GM12878 (cell line): Measurements from ENCODE around the gene SEMA4F. TPM values are rescaled to one million over a fixed set of nuclear protein-coding genes. Genes with fewer than 3 reads are reported as not detected.

Source experiments
- ATAC-seq: fragments of 200-7000 bp; cut with Tn5 transposase; 3 replicates; pipeline ENCODE4 v1.9.1; 2020; ENCODE audit warnings: mild to moderate bottlenecking, moderate library complexity
- BruUV-seq: library from RNA; stranded (reverse); fragments of 400-500 nt; replicated peaks from 2 replicates; lab custom pipeline; 2021; lab: Mats Ljungman, UMichigan
- CTCF ChIA-PET: fragments of 300-600 bp; sonication (Branson Sonifier 250); formaldehyde crosslinking; extraction: SDS; loops from one replicate; lab custom pipeline; 2021; ENCODE audit warnings: inconsistent platforms; lab: Yijun Ruan, JAX
- POLR2A ChIA-PET: fragments of 350-600 bp; formaldehyde crosslinking; extraction: SDS; loops from one replicate; lab custom pipeline; 2021; ENCODE audit warnings: inconsistent platforms; lab: Charles Lee
- RAD21 ChIA-PET: fragments of 300-600 bp; sonication (Branson Sonifier 250); formaldehyde crosslinking; loops from one replicate; lab custom pipeline; 2023; ENCODE audit warnings: antibody characterized with exemption; ENCODE audit not compliant: unreplicated experiment; lab: Charles Lee
- SMC1A ChIA-PET: fragments of 300-600 bp; sonication (Branson Sonifier 250); formaldehyde crosslinking; loops from one replicate; lab custom pipeline; 2023; ENCODE audit not compliant: unreplicated experiment, uncharacterized antibody; lab: Charles Lee
- DNase-seq: peaks from one replicate; pipeline ENCODE4 v3.0.0-alpha.2; 2011; ENCODE audit warnings: low read depth, low spot score
- FAIRE-seq: peaks from 3 replicates; lab custom pipeline; 2011; peaks lifted over from hg19 to GRCh38; lab: Jason Lieb, UNC
- H2AFZ ChIP-seq: 2 replicates; pipeline ENCODE4 v1.6.0; 2011; ENCODE audit warnings: low read depth, low read length, control low read depth; ENCODE audit not compliant: control insufficient read depth
- H3K27ac ChIP-seq: 2 replicates; pipeline ENCODE4 v1.5.1; 2011; ENCODE audit warnings: control low read depth; ENCODE audit not compliant: control insufficient read depth, insufficient read depth
- H3K27me3 ChIP-seq, 2 experiments: replicated peaks in 1 of 2; 2 replicates each; pipeline versions ENCODE4 v1.6.0 to v1.6.1; 2011; ENCODE audit warnings: low read length in 1 of 2; ENCODE audit not compliant: control insufficient read depth in 2 of 2, insufficient read depth in 2 of 2
- H3K36me3 ChIP-seq, 2 experiments: 2 replicates each; pipeline ENCODE4 v1.5.1; 2011; ENCODE audit warnings: low read length in 1 of 2; ENCODE audit not compliant: control insufficient read depth in 2 of 2, insufficient read depth in 2 of 2
- H3K4me1 ChIP-seq: 2 replicates; pipeline ENCODE4 v1.6.1; 2011; ENCODE audit warnings: mild to moderate bottlenecking, low read length, moderate library complexity, mixed read lengths; ENCODE audit not compliant: control insufficient read depth, insufficient read depth
- H3K4me2 ChIP-seq: 2 replicates; pipeline ENCODE4 v1.6.0; 2011; ENCODE audit warnings: control low read depth; ENCODE audit not compliant: control insufficient read depth, insufficient read depth
- H3K4me3 ChIP-seq: fragments of 200-600 bp; sonication (generic); 2 replicates; pipeline ENCODE4 v1.5.1; 2016
- H3K79me2 ChIP-seq: 2 replicates; pipeline ENCODE4 v1.6.0; 2011; ENCODE audit warnings: low read length; ENCODE audit not compliant: control insufficient read depth, insufficient read depth
- H3K9ac ChIP-seq: 2 replicates; pipeline ENCODE4 v1.8.0; 2011; ENCODE audit warnings: low read length, control low read depth, mixed read lengths; ENCODE audit not compliant: control insufficient read depth, insufficient read depth
- H3K9me3 ChIP-seq: replicated peaks from 3 replicates; pipeline ENCODE4 v1.5.1; 2011; ENCODE audit warnings: mild to moderate bottlenecking, low read length; ENCODE audit not compliant: control insufficient read depth, insufficient read depth
- H4K20me1 ChIP-seq: 2 replicates; pipeline ENCODE4 v1.6.0; 2011; ENCODE audit not compliant: control insufficient read depth, insufficient read depth
- BRCA1 ChIP-seq: IDR thresholded peaks from 2 replicates; pipeline ENCODE4 v1.6.1; 2011; ENCODE audit warnings: low read depth, low read length, improper control_type of control experiment
- CBX5 ChIP-seq: sonication (generic); IDR thresholded peaks from 2 replicates; pipeline ENCODE4 v1.6.1; 2016; ENCODE audit warnings: low read depth, moderate library complexity, mild to moderate bottlenecking, inconsistent platforms
- CREB1 ChIP-seq: IDR thresholded peaks from 2 replicates; pipeline ENCODE4 v1.6.1; 2012; ENCODE audit warnings: low read depth, mild to moderate bottlenecking, inconsistent platforms
- DPF2 ChIP-seq: fragments of 450-650 bp; IDR thresholded peaks from 2 replicates; pipeline ENCODE4 v1.6.1; 2017; ENCODE audit warnings: mild to moderate bottlenecking
- EGR1 ChIP-seq, 2 experiments: IDR thresholded peaks; 1 replicate in 1 of 2; 2 replicates in 1 of 2; pipeline ENCODE4 v1.6.1; 2011 to 2012; ENCODE audit warnings: low read depth in 2 of 2, low read length in 2 of 2, borderline replicate concordance in 1 of 2, mild to moderate bottlenecking in 1 of 2, moderate library complexity in 1 of 2
- EP300 ChIP-seq, 2 experiments: fragments of 150-350 bp in 1 of 2; IDR thresholded peaks; 2 replicates each; pipeline ENCODE4 v1.6.1; 2011 to 2012; ENCODE audit warnings: low read depth in 2 of 2, low read length in 2 of 2, borderline replicate concordance in 1 of 2, improper control_type of control experiment in 1 of 2, inconsistent platforms in 1 of 2; ENCODE audit not compliant: control insufficient read depth in 1 of 2
- GATAD2B ChIP-seq: fragments of 450-650 bp; conservative IDR thresholded peaks from 2 replicates; pipeline ENCODE4 v1.6.1; 2017; ENCODE audit warnings: low read depth, mild to moderate bottlenecking, moderate library complexity
- HCFC1 ChIP-seq: fragments of 150-350 bp; IDR thresholded peaks from 2 replicates; pipeline ENCODE4 v1.6.1; 2014; ENCODE audit warnings: low read length
- NBN ChIP-seq: fragments of 450-650 bp; IDR thresholded peaks from 2 replicates; pipeline ENCODE4 v1.6.1; 2016
- PKNOX1 ChIP-seq: fragments of 450-650 bp; IDR thresholded peaks from 2 replicates; pipeline ENCODE4 v1.6.1; 2016; ENCODE audit warnings: mild to moderate bottlenecking
- PML ChIP-seq: IDR thresholded peaks from 2 replicates; pipeline ENCODE4 v1.6.1; 2012; ENCODE audit warnings: low read length, inconsistent platforms
- POLR2AphosphoS2 ChIP-seq: IDR thresholded peaks from 2 replicates; pipeline ENCODE4 v1.6.1; 2011; ENCODE audit warnings: low read depth, mild to moderate bottlenecking, low read length, improper control_type of control experiment, moderate library complexity
- RAD21 ChIP-seq: IDR thresholded peaks from 2 replicates; pipeline ENCODE4 v1.6.1; 2011; ENCODE audit warnings: mild to moderate bottlenecking, low read depth, low read length, moderate library complexity; ENCODE audit not compliant: insufficient read depth
- RB1 ChIP-seq: fragments of 450-650 bp; formaldehyde crosslinking; IDR thresholded peaks from 2 replicates; pipeline ENCODE4 v1.6.1; 2017; ENCODE audit warnings: mild to moderate bottlenecking, borderline replicate concordance
- RELA ChIP-seq: fragments of 450-650 bp; IDR thresholded peaks from 2 replicates; pipeline ENCODE4 v1.8.0; 2014; ENCODE audit warnings: borderline replicate concordance; ENCODE audit not compliant: partially characterized antibody
- REST ChIP-seq: IDR thresholded peaks from 2 replicates; pipeline ENCODE4 v1.6.1; 2012; ENCODE audit warnings: mild to moderate bottlenecking, low read depth, low read length
- RUNX3 ChIP-seq: IDR thresholded peaks from 2 replicates; pipeline ENCODE4 v1.6.1; 2012; ENCODE audit warnings: low read length, inconsistent platforms
- SIN3A ChIP-seq: IDR thresholded peaks from 2 replicates; pipeline ENCODE4 v1.6.1; 2012; ENCODE audit warnings: low read depth, low read length, improper control_type of control experiment
- SMARCA5 ChIP-seq: fragments of 450-650 bp; IDR thresholded peaks from 2 replicates; pipeline ENCODE4 v1.6.1; 2017; ENCODE audit warnings: mild to moderate bottlenecking
- ZNF217 ChIP-seq: fragments of 450-650 bp; IDR thresholded peaks from 2 replicates; pipeline ENCODE4 v1.6.1; 2017; ENCODE audit warnings: antibody characterized with exemption, mild to moderate bottlenecking
- WGBS: methylation state at CpG from one replicate; pipeline ENCODE4 v1.1.6; 2016; ENCODE audit warnings: low lambda C conversion rate; ENCODE audit not compliant: insufficient replicate concordance, insufficient coverage; ENCODE audit errors: missing lambda C conversion rate; 5-methylcytosine and 5-hydroxymethylcytosine counted together
- in situ Hi-C: fragments of 300-500 bp; cut with MboI; formaldehyde crosslinking; loops from 9 replicates; pipeline ENCODE4 v1.14.3; 2018; ENCODE audit warnings: mixed read lengths
- intact Hi-C: fragments of 100-400 bp; cut with micrococcal nuclease; formaldehyde crosslinking; loops from one replicate; pipeline ENCODE4 v1.14.2; 2022; ENCODE audit not compliant: unreplicated experiment
- polyA plus RNA-seq, 11 experiments: library from polyadenylated mRNA; depleted of rRNA in 4 of 11; unstranded in 6 of 11; stranded (reverse) in 5 of 11; fragments of >200 nt; fragmentation: Nextera tagmentation in 4 of 11; fragmentation: Illumina TruSeq in 1 of 11; extraction: Ambion mirVana in 4 of 11; extraction: Trizol in 1 of 11; gene quantifications; 1 replicate in 1 of 11; 2 replicates in 10 of 11; pipeline versions ENCODE4 v1.2.1 to v1.2.3, GENCODE V29; 2011 to 2016; ENCODE audit warnings: inconsistent platforms in 2 of 11, missing spikeins in 2 of 11, low read depth in 1 of 11
- total RNA-seq, 4 experiments: library from RNA; depleted of rRNA in 3 of 4; stranded (reverse); fragments of >200 nt in 3 of 4; fragmentation: Illumina TruSeq in 1 of 4; extraction: Trizol in 1 of 4; gene quantifications; 2 replicates each; pipeline versions ENCODE4 v1.2.1 to v1.2.3, GENCODE V29; 2013 to 2021

The SEMA4F gene
- total and polyA plus RNA-seq, 10 of the 15 experiments (the other 5 are each of a cell fraction or from before 2014, with no cell fraction given): 0.26 to 3.0 (median 2.1) TPM

GRCh38 chr2:74715081-74715791, 61.2 kb downstream of the SEMA4F start:
- no peaks in the 10 kb centered on the region for H3K36me3 ChIP-seq
- no peaks in the 10 kb centered on the region for H3K79me2 ChIP-seq
- H3K9me3 ChIP-seq: no peaks in the 10 kb centered on the region
- H3K4me1 ChIP-seq: no peaks in the 10 kb centered on the region
- H3K27ac ChIP-seq: no peak overlapping the region
- no peaks in the 10 kb centered on the region for H4K20me1 ChIP-seq
- peak overlapping the region; percentile 82 for H2AFZ ChIP-seq
- ChIA-PET SMC1A (interaction anchor here (0.9 to 3.4 kb wide), 7 partner anchors 11 to 268 kb away, joined by 3 to 39 read pairs (median 4); no protein-coding TSS in a partner anchor), RAD21 (interaction anchor here (0.7 to 1.4 kb wide), 6 partner anchors 13 to 338 kb away, joined by 3 to 6 read pairs (median 4); no protein-coding TSS in a partner anchor), POLR2A (interaction anchor here (0.5 to 1.1 kb wide), 3 partner anchors 106 to 338 kb away, joined by 3 read pairs; no protein-coding TSS in a partner anchor), CTCF (interaction anchor here (0.6 to 6.9 kb wide), 16 partner anchors 10 to 695 kb away, joined by 3 to 111 read pairs (median 4); no protein-coding TSS in a partner anchor)
- BruUV-seq: no TSS peak
- H3K9ac ChIP-seq: no peak overlapping the region
- peak overlapping the region; percentile 71 for H3K4me3 ChIP-seq
- DNase-seq: peak; percentile 48
- intact Hi-C loops (loop anchor here (1.0 to 2.0 kb wide), 2 partner anchors 120 to 161 kb away; partner anchors contain the start of gene HK2), in situ Hi-C loops (no loop called here)
- peak overlapping the region; percentile 81 for H3K4me2 ChIP-seq
- 6% methylated on average over 47 of the region's 56 CpGs for WGBS
- peak; percentile 97 for ATAC-seq
- FAIRE-seq: peak; percentile 49
- H3K27me3 ChIP-seq: peaks cover 4 to 6% of the 10 kb centered on the region in 2 experiments; a peak in 2 of 4 replicates
- TF ChIP-seq SMARCA5 (peak; percentile 43; the same call in 1 of the 2 replicates), EP300 (IDR thresholded peaks at IDR 0.05; ENCODE audit: borderline replicate concordance in 1 of 2, control insufficient read depth in 1 of 2, low read depth in 2 of 2, low read length in 2 of 2) (no peak), ZNF217 (no peak), SIN3A (peak; percentile 71; the same call in 1 of the 2 replicates), EGR1 (IDR thresholded peaks at IDR 0.05; ENCODE audit: borderline replicate concordance in 1 of 2, low read depth in 2 of 2, low read length in 2 of 2) (peak in 1 of 2 experiments; percentile 39; a peak in 1 of 3 replicates), RAD21 (peak; percentile 86), PML (no peak), POLR2AphosphoS2 (no peak), PKNOX1 (no peak), BRCA1 (no peak), CBX5 (0 out of 2 replicates have a peak, but pooled peaks have one; percentile 27), RB1 (peak; percentile 80; the same call in 1 of the 2 replicates), NBN (0 out of 2 replicates have a peak, but pooled peaks have one; percentile 51), RELA (peak; percentile 22), REST (no peak), RUNX3 (0 out of 2 replicates have a peak, but pooled peaks have one; percentile 16), HCFC1 (0 out of 2 replicates have a peak, but pooled peaks have one; percentile 9), CREB1 (no peak), GATAD2B (peak; percentile 74), DPF2 (0 out of 2 replicates have a peak, but pooled peaks have one; percentile 44)
